SJCRH30 (cell line): ENCODE data around the gene GRK5. TPM values are rescaled to one million over a fixed set of nuclear protein-coding genes. Genes with fewer than 3 reads are reported as not detected.
"Not testable (repeated sequence)": the region's sequence is repeated elsewhere in the genome, so short reads cannot be mapped to it uniquely, and the experiment has no call there.

Experiments used
- DNase-seq, 2 experiments: peaks; one replicate each; pipeline ENCODE4 v3.0.0-alpha.2; 2015 to 2020
- H3K27ac ChIP-seq: fragments of 250-450 bp; sonication (Bioruptor Pico); 2 replicates; pipeline ENCODE4 v1.5.1; 2020; ENCODE audit warnings: mild to moderate bottlenecking, moderate library complexity
- H3K27me3 ChIP-seq: fragments of 250-450 bp; sonication (Bioruptor Pico); 2 replicates; pipeline ENCODE4 v1.5.1; 2020; ENCODE audit warnings: mild to moderate bottlenecking, moderate library complexity
- H3K36me3 ChIP-seq: fragments of 250-450 bp; sonication (Bioruptor Pico); 2 replicates; pipeline ENCODE4 v1.5.1; 2020; ENCODE audit warnings: mild to moderate bottlenecking, moderate library complexity
- H3K4me1 ChIP-seq: fragments of 250-450 bp; sonication (Bioruptor Pico); 2 replicates; pipeline ENCODE4 v1.5.1; 2020; ENCODE audit warnings: mild to moderate bottlenecking, moderate library complexity
- H3K4me3 ChIP-seq: fragments of 250-450 bp; sonication (Bioruptor Pico); 2 replicates; pipeline ENCODE4 v1.5.1; 2020; ENCODE audit warnings: mild to moderate bottlenecking, moderate library complexity
- H3K9me3 ChIP-seq: fragments of 250-450 bp; sonication (Bioruptor Pico); replicated peaks from 2 replicates; pipeline ENCODE4 v1.5.1; 2020; ENCODE audit warnings: mild to moderate bottlenecking, moderate library complexity
- total RNA-seq: library from RNA; depleted of rRNA; stranded (reverse); fragments of >200 nt; shearing (Covaris generic); gene quantifications from 2 replicates; pipeline ENCODE4 v1.2.3, GENCODE V29; 2014; rRNA removed

GRK5 gene
- 4.4 and 4.7 TPM in 2 replicates for total RNA-seq

GRCh38 chr10:119207366-119207666, at the start of gene GRK5:
TSS of gene GRK5 (plus strand) at chr10:119207571. CDS start at chr10:119207918, 347 bp downstream.
- Histone ChIP-seq H3K27ac (peak within 1 kb of the TSS; percentile 81), H3K27me3 (no peaks in the 10 kb centered on the region), H3K36me3 (no peaks in the 10 kb centered on the region), H3K4me3 (peak within 1 kb of the TSS; percentile 78), H3K9me3 (no peaks in the 10 kb centered on the region), H3K4me1 (peaks cover 17% of the 10 kb centered on the region)
- peak; percentile 94 to 96 for DNase-seq

- Histone ChIP-seq H3K36me3 (peaks cover 40% of the 10 kb centered on the region), H3K4me3 (no peak overlapping the region), H3K9me3 (no peaks in the 10 kb centered on the region), H3K27ac (no peak overlapping the region), H3K27me3 (no peaks in the 10 kb centered on the region), H3K4me1 (no peaks in the 10 kb centered on the region)
- DNase-seq: no peak
These were observed 48.0 kb upstream of the GRK5 start for GRCh38 chr10:119159332-119159731.

GRCh38 chr10:119161680-119162451, 45.5 kb upstream of the GRK5 start:
- Histone ChIP-seq H3K4me1 (no peaks in the 10 kb centered on the region), H3K9me3 (no peaks in the 10 kb centered on the region), H3K27me3 (no peaks in the 10 kb centered on the region), H3K4me3 (no peak overlapping the region), H3K27ac (no peak overlapping the region), H3K36me3 (peaks cover 16% of the 10 kb centered on the region)
- DNase-seq: no peak

GRCh38 chr10:119162452-119163092, 44.8 kb upstream of the GRK5 start:
- DNase-seq: no peak
- Histone ChIP-seq H3K36me3 (peaks cover 15% of the 10 kb centered on the region), H3K4me3 (no peak overlapping the region), H3K9me3 (no peaks in the 10 kb centered on the region), H3K27me3 (no peaks in the 10 kb centered on the region), H3K27ac (no peak overlapping the region), H3K4me1 (no peaks in the 10 kb centered on the region)

- H3K27ac ChIP-seq: peak within 1 kb of the TSS; percentile 85
- peak; percentile 71 to 80 for DNase-seq
- peak within 1 kb of the TSS; percentile 92 for H3K4me3 ChIP-seq
- no peaks in the 10 kb centered on the region for H3K9me3 ChIP-seq
- H3K36me3 ChIP-seq: peaks cover 26% of the 10 kb centered on the region
- no peaks in the 10 kb centered on the region for H3K4me1 ChIP-seq
- H3K27me3 ChIP-seq: no peaks in the 10 kb centered on the region
These were observed 41.9 kb upstream of the GRK5 start, which contains the start of gene SFXN4 for GRCh38 chr10:119165171-119166117. TSS of gene SFXN4 (minus strand) at chr10:119165714. CDS start at chr10:119165647, 67 bp downstream.

GRCh38 chr10:119166118-119166500, 41.3 kb upstream of the GRK5 start:
- peaks cover 28% of the 10 kb centered on the region for H3K36me3 ChIP-seq
- H3K9me3 ChIP-seq: no peaks in the 10 kb centered on the region
- peak overlapping the region; percentile 92 for H3K4me3 ChIP-seq
- no peaks in the 10 kb centered on the region for H3K4me1 ChIP-seq
- no peaks in the 10 kb centered on the region for H3K27me3 ChIP-seq
- no peak for DNase-seq
- H3K27ac ChIP-seq: no peak overlapping the region; the same call in 1 of the 2 replicates

GRCh38 chr10:119166564-119166963, 40.8 kb upstream of the GRK5 start:
- H3K9me3 ChIP-seq: no peaks in the 10 kb centered on the region
- H3K4me1 ChIP-seq: no peaks in the 10 kb centered on the region
- no peaks in the 10 kb centered on the region for H3K27me3 ChIP-seq
- no peak overlapping the region for H3K27ac ChIP-seq
- no peak for DNase-seq
- H3K36me3 ChIP-seq: peaks cover 33% of the 10 kb centered on the region
- H3K4me3 ChIP-seq: no peak overlapping the region

- Histone ChIP-seq H3K4me3 (no peak overlapping the region), H3K4me1 (no peaks in the 10 kb centered on the region), H3K36me3 (peaks cover 37% of the 10 kb centered on the region), H3K27ac (no peak overlapping the region), H3K27me3 (no peaks in the 10 kb centered on the region), H3K9me3 (no peaks in the 10 kb centered on the region)
- no peak for DNase-seq
These were observed 40.3 kb upstream of the GRK5 start for GRCh38 chr10:119167041-119167440.

- Histone ChIP-seq H3K4me3 (no peak overlapping the region), H3K4me1 (peaks cover 2% of the 10 kb centered on the region; the same call in 1 of the 2 replicates), H3K36me3 (peaks cover 66% of the 10 kb centered on the region), H3K27me3 (no peaks in the 10 kb centered on the region), H3K27ac (no peak overlapping the region), H3K9me3 (no peaks in the 10 kb centered on the region)
- no peak for DNase-seq
These were observed 33.3 kb upstream of the GRK5 start for GRCh38 chr10:119174109-119174508.

- Histone ChIP-seq H3K36me3 (peaks cover 50% of the 10 kb centered on the region), H3K27me3 (no peaks in the 10 kb centered on the region), H3K9me3 (no peaks in the 10 kb centered on the region), H3K27ac (no peak overlapping the region), H3K4me3 (no peak overlapping the region), H3K4me1 (peaks cover 2% of the 10 kb centered on the region; the same call in 1 of the 2 replicates)
- DNase-seq: no peak
These were observed 31.2 kb upstream of the GRK5 start for GRCh38 chr10:119176166-119176565.

GRCh38 chr10:119177708-119178371, 29.5 kb upstream of the GRK5 start:
- Histone ChIP-seq H3K4me3 (peak overlapping the region; percentile 93), H3K27me3 (no peaks in the 10 kb centered on the region), H3K36me3 (peaks cover 33% of the 10 kb centered on the region), H3K4me1 (peaks cover 2% of the 10 kb centered on the region; the same call in 1 of the 2 replicates), H3K9me3 (no peaks in the 10 kb centered on the region), H3K27ac (peak overlapping the region; percentile 94)
- peak in 1 of 2 experiments; percentile 21 for DNase-seq

GRCh38 chr10:119178372-119179119, 28.8 kb upstream of the GRK5 start, which contains the start of gene PRDX3:
TSS of gene PRDX3 (minus strand) at chr10:119178812. CDS start at chr10:119178790, 22 bp downstream.
- H3K36me3 ChIP-seq: peaks cover 26% of the 10 kb centered on the region
- peak; percentile 96 for DNase-seq
- H3K9me3 ChIP-seq: no peaks in the 10 kb centered on the region
- peaks cover 2% of the 10 kb centered on the region; the same call in 1 of the 2 replicates for H3K4me1 ChIP-seq
- H3K27me3 ChIP-seq: no peaks in the 10 kb centered on the region
- H3K27ac ChIP-seq: peak within 1 kb of the TSS; percentile 94
- peak within 1 kb of the TSS; percentile 93 for H3K4me3 ChIP-seq

- H3K36me3 ChIP-seq: peaks cover 13% of the 10 kb centered on the region
- H3K27ac ChIP-seq, H3K4me3 ChIP-seq, H3K9me3 ChIP-seq, H3K4me1 ChIP-seq, DNase-seq, H3K27me3 ChIP-seq: not testable (repeated sequence)
These were observed 26.4 kb upstream of the GRK5 start for GRCh38 chr10:119180850-119181400.
